IMR-90 (cell line): ENCODE results near the gene CAMTA1.

Source experiments
- CTCF ChIP-seq: conservative IDR thresholded peaks from 2 replicates; pipeline ENCODE4 v1.5.1; 2012; ENCODE audit warnings: mild to moderate bottlenecking, low read depth, low read length, improper control_type of control experiment
- FOS ChIP-seq: fragments of 150-350 bp; IDR thresholded peaks from 2 replicates; pipeline ENCODE4 v1.6.1; 2016; ENCODE audit warnings: low read depth, low read length

DNA sequence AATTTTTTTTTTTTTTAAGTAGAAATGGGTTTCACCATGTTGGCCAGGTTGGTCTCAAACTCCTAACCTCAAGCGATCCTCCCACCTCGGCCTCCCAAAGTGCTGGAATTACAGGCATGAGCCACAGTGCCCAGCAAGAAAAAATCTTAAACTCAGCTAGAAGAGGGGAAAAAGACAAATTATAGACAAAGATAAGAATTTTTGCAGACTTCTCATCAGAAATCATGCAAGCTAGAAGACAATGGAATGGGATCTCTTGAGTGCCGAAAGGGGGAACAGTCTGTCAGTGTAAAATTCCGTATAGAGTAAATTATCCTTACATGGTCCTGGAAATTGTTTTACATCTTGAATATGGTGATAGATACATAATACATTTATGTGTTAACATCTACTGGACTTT lies 294.4 kb downstream of the CAMTA1 start:
- TF ChIP-seq FOS, result no peak
- TF ChIP-seq CTCF, result no peak
